Measurements from ENCODE around the gene MAN1C1. TPM values are rescaled to one million over a fixed set of nuclear protein-coding genes. Genes with fewer than 3 reads are reported as not detected.

Gene MAN1C1
- total RNA-seq, 1 experiment from 2014 or later = 16.8 TPM

DNA sequence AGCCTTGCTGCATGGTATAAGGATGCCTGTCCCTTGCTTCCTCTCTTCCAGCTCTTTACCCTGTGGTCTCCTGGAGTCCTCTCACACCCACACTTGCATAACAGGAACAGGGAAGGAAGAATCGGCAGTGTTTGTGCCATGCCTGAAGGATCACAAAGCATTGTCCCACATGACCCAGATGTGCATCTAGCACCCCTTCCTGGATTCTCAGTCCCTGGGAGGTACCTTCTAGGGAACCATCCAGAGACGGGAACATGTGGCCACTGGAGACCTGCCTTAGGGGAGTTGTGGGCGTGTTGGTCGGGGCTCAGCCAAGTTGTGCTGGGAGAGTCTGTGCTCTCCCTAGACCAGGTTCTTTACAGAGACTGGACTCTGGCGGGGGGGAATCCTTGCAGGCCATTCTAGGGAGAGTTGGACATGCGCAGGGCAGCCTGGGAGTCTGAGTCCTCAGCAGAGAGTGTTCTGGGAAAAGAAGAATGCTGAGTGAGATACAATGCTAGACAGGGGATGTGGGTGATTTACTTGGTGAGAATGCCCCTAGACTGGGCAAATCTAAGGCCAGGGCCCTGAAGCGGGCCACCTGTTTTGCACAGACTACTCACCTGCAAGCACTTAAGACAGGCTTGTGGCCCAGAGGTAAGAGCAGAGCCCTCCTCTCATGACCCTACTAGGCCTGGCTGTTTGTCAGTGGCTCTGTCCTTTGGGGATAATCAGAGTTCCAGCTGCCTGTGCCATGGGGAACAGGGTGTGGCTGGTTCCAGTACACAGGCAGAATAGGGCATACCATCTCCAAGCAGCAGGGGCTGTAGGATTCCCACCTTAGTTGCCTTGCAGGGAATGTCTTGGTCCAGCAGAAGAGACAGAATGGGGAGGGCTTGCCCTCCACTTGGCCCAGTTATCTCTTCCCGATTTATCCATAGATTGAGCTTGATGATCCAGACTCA is 89.8 kb downstream of the MAN1C1 start:
- TF ChIP-seq SOX15 (CRISPR knock-in tag; IDR thresholded peaks at IDR 0.05) (no peak), ATF1 (CRISPR knock-in tag; IDR thresholded peaks at IDR 0.05) (no peak), HMGA2 (CRISPR knock-in tag; IDR thresholded peaks at IDR 0.05) (no peak), EMX1 (CRISPR knock-in tag; IDR thresholded peaks at IDR 0.05) (no peak), SMAD3 (CRISPR knock-in tag; IDR thresholded peaks at IDR 0.05; ENCODE audit: borderline replicate concordance) (no peak), ZNF219 (CRISPR knock-in tag; IDR thresholded peaks at IDR 0.05; ENCODE audit: borderline replicate concordance) (no peak), ZNF121 (CRISPR knock-in tag; IDR thresholded peaks at IDR 0.05) (no peak)
- TF ChIP-seq, protein P1, sequence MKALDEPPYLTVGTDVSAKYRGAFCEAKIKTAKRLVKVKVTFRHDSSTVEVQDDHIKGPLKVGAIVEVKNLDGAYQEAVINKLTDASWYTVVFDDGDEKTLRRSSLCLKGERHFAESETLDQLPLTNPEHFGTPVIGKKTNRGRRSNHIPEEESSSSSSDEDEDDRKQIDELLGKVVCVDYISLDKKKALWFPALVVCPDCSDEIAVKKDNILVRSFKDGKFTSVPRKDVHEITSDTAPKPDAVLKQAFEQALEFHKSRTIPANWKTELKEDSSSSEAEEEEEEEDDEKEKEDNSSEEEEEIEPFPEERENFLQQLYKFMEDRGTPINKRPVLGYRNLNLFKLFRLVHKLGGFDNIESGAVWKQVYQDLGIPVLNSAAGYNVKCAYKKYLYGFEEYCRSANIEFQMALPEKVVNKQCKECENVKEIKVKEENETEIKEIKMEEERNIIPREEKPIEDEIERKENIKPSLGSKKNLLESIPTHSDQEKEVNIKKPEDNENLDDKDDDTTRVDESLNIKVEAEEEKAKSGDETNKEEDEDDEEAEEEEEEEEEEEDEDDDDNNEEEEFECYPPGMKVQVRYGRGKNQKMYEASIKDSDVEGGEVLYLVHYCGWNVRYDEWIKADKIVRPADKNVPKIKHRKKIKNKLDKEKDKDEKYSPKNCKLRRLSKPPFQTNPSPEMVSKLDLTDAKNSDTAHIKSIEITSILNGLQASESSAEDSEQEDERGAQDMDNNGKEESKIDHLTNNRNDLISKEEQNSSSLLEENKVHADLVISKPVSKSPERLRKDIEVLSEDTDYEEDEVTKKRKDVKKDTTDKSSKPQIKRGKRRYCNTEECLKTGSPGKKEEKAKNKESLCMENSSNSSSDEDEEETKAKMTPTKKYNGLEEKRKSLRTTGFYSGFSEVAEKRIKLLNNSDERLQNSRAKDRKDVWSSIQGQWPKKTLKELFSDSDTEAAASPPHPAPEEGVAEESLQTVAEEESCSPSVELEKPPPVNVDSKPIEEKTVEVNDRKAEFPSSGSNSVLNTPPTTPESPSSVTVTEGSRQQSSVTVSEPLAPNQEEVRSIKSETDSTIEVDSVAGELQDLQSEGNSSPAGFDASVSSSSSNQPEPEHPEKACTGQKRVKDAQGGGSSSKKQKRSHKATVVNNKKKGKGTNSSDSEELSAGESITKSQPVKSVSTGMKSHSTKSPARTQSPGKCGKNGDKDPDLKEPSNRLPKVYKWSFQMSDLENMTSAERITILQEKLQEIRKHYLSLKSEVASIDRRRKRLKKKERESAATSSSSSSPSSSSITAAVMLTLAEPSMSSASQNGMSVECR (CRISPR knock-in tag; IDR thresholded peaks at IDR 0.05; ENCODE audit: borderline replicate concordance) = no peak
- TF ChIP-seq, protein P2, sequence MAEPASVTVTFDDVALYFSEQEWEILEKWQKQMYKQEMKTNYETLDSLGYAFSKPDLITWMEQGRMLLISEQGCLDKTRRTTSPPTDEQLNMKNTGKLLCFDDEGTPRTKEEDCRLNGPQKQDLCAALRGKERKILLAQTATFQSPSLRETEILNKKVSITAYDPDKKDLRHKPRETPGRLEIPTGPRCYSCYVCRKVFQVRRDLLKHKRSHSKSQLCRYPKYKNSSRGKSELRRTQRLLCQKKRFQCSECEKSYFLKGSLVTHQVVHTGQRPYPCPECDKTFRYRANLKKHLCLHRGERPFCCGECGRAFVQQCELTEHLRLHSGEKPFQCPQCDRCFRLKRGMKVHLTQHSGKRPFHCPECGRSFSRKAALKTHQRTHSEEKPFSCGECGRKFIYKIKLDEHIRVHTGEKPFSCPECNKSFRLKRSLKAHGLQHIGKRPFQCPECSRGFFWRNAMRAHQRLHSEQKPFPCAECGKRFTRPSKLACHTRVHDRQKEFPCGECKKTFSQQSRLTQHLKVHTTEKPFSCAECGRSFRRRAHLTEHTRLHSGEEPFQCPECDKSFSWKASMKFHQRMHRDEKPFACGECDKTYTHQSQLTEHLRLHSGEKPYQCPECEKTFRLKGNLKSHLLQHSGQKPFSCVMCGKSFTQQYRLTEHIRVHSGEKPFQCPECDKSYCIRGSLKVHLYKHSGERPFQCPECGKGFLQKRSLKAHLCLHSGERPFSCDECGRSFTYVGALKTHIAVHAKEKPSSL (CRISPR knock-in tag; conservative IDR thresholded peaks at IDR 0.05) = no peak
- TF ChIP-seq, protein P3, sequence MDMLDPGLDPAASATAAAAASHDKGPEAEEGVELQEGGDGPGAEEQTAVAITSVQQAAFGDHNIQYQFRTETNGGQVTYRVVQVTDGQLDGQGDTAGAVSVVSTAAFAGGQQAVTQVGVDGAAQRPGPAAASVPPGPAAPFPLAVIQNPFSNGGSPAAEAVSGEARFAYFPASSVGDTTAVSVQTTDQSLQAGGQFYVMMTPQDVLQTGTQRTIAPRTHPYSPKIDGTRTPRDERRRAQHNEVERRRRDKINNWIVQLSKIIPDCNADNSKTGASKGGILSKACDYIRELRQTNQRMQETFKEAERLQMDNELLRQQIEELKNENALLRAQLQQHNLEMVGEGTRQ (CRISPR knock-in tag; IDR thresholded peaks at IDR 0.05) = no peak
- TF ChIP-seq, protein P4, sequence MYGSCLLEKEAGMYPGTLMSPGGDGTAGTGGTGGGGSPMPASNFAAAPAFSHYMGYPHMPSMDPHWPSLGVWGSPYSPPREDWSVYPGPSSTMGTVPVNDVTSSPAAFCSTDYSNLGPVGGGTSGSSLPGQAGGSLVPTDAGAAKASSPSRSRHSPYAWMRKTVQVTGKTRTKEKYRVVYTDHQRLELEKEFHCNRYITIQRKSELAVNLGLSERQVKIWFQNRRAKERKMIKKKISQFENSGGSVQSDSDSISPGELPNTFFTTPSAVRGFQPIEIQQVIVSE (CRISPR knock-in tag; IDR thresholded peaks at IDR 0.05; ENCODE audit: borderline replicate concordance) = no peak
- ChIA-PET POLR2A (interaction anchor here (0.9 kb wide), 1 partner anchor 11 kb away, joined by 3 read pairs; no protein-coding TSS in a partner anchor), CTCF (interaction anchor here (0.7 to 1.5 kb wide), 8 partner anchors 9 to 186 kb away, joined by 3 to 9 read pairs (median 4); no protein-coding TSS in a partner anchor)
- no peaks in the 10 kb centered on the region for H3K9me3 Mint-ChIP-seq
- ATAC-seq = peak; percentile 12; the same call in 1 of the 2 replicates
- DNase-seq (ENCODE audit: low spot score) = no peak
- no peaks in the 10 kb centered on the region for H3K36me3 Mint-ChIP-seq
- H3K27ac Mint-ChIP-seq = peak overlapping the region; percentile 97
- peak overlapping the region; percentile 35; the same call in 1 of the 2 replicates for H3K4me3 Mint-ChIP-seq
- peaks cover 82% of the 10 kb centered on the region for H3K4me1 Mint-ChIP-seq
- H3K27me3 Mint-ChIP-seq (ENCODE audit: low read depth) = no peaks in the 10 kb centered on the region; the same call in 1 of the 2 replicates

GRCh38 chr1:25707280-25708016 is 90.9 kb downstream of the MAN1C1 start:
- Mint-ChIP-seq H3K27me3 (ENCODE audit: low read depth) (no peaks in the 10 kb centered on the region; the same call in 1 of the 2 replicates), H3K4me3 (peak overlapping the region; percentile 35), H3K9me3 (no peaks in the 10 kb centered on the region), H3K27ac (peak overlapping the region; percentile 97), H3K4me1 (peaks cover 81% of the 10 kb centered on the region), H3K36me3 (no peaks in the 10 kb centered on the region)
- ChIA-PET POLR2A (interaction anchor here (0.9 kb wide), 1 partner anchor 12 kb away, joined by 3 read pairs; no protein-coding TSS in a partner anchor), CTCF (interaction anchor here (0.6 to 1.5 kb wide), 12 partner anchors 10 to 187 kb away, joined by 3 to 9 read pairs (median 3); no protein-coding TSS in a partner anchor)
- DNase-seq (ENCODE audit: low spot score) (peak; percentile 25), ATAC-seq (peak; percentile 67)
- TF ChIP-seq, protein P2 (CRISPR knock-in tag; conservative IDR thresholded peaks at IDR 0.05) = no peak
- TF ChIP-seq MYBL2 (CRISPR knock-in tag; IDR thresholded peaks at IDR 0.05) (no peak), FOXK1 (CRISPR knock-in tag; IDR thresholded peaks at IDR 0.05) (no peak), ZNF671 (CRISPR knock-in tag; IDR thresholded peaks at IDR 0.05) (no peak), CBFB (CRISPR knock-in tag; IDR thresholded peaks at IDR 0.05; ENCODE audit: low read depth) (no peak), ZMAT4 (CRISPR knock-in tag; IDR thresholded peaks at IDR 0.05) (no peak), E2F5 (CRISPR knock-in tag; IDR thresholded peaks at IDR 0.05) (no peak), GRHL2 (CRISPR knock-in tag; IDR thresholded peaks at IDR 0.05; ENCODE audit: insufficient replicate concordance, severe bottlenecking) (no peak), RELA (CRISPR knock-in tag; IDR thresholded peaks at IDR 0.05; ENCODE audit: borderline replicate concordance) (no peak), GTF2I (CRISPR knock-in tag; conservative IDR thresholded peaks at IDR 0.05) (no peak)

Data from WTC11 (cell line).